A549 (cell line): ENCODE measurements around the gene PSMB5. TPM values are rescaled to one million over a fixed set of nuclear protein-coding genes. Genes with fewer than 3 reads are reported as not detected.

Source experiments
- ATAC-seq, 2 experiments: fragments of 200-7000 bp in 1 of 2; fragments of >200 bp in 1 of 2; cut with Nextera tagmentation in 1 of 2; cut with Tn5 transposase in 1 of 2; 3 replicates each; pipeline versions ENCODE4 v1.8.0 to v1.9.1; 2018 to 2020; ENCODE audit warnings: mild to moderate bottlenecking in 1 of 2, moderate library complexity in 1 of 2
- CTCF ChIA-PET: fragments of 300-600 bp; sonication (Branson Sonifier 250); formaldehyde crosslinking; extraction: SDS; loops from one replicate; lab custom pipeline; 2021; ENCODE audit warnings: antibody characterized with exemption, inconsistent platforms; lab: Yijun Ruan, JAX
- POLR2A ChIA-PET: fragments of 350-600 bp; formaldehyde crosslinking; extraction: SDS; loops from one replicate; lab custom pipeline; 2021; ENCODE audit warnings: antibody characterized with exemption, inconsistent platforms; lab: Yijun Ruan, JAX
- DNase-seq, 2 experiments: peaks; one replicate each; pipeline versions ENCODE4 v3.0.0 to v3.0.0-alpha.2; 2011 to 2016; ENCODE audit warnings: low read depth in 1 of 2, low spot score in 1 of 2
- FAIRE-seq: peaks from 2 replicates; lab custom pipeline; 2011; peaks lifted over from hg19 to GRCh38; lab: Jason Lieb, UNC
- H3K27ac ChIP-seq, 2 experiments: fragments of >200 bp; sonication (Bioruptor Twin); formaldehyde crosslinking; 3 replicates each; pipeline ENCODE4 v1.5.1; 2016 to 2017
- H3K4me1 ChIP-seq: fragments of >200 bp; sonication (Bioruptor Twin); formaldehyde crosslinking; 3 replicates; pipeline ENCODE4 v1.6.1; 2016
- H3K4me2 ChIP-seq: fragments of >200 bp; sonication (Bioruptor Twin); formaldehyde crosslinking; 3 replicates; pipeline ENCODE4 v1.6.1; 2016
- H3K4me3 ChIP-seq: fragments of >200 bp; sonication (Bioruptor Twin); formaldehyde crosslinking; 3 replicates; pipeline ENCODE4 v1.5.1; 2016
- H3K9me3 ChIP-seq: fragments of >200 bp; sonication (Bioruptor Twin); formaldehyde crosslinking; 3 replicates; pipeline ENCODE4 v1.6.1; 2016
- BHLHE40 ChIP-seq: IDR thresholded peaks from 2 replicates; pipeline ENCODE4 v1.6.1; 2012; ENCODE audit warnings: low read depth, low read length, inconsistent platforms
- CBX2 ChIP-seq: fragments of 200-600 bp; sonication (generic); IDR thresholded peaks from 2 replicates; pipeline ENCODE4 v1.6.1; 2016; ENCODE audit warnings: low read depth, mild to moderate bottlenecking, borderline replicate concordance
- CHD2 ChIP-seq: fragments of 150-350 bp; IDR thresholded peaks from 2 replicates; pipeline ENCODE4 v1.6.1; 2014; ENCODE audit warnings: low read length; ENCODE audit not compliant: partially characterized antibody
- EHF ChIP-seq: fragments of 250-450 bp; sonication (Bioruptor Pico); IDR thresholded peaks from 2 replicates; pipeline ENCODE4 v1.5.0; 2020; ENCODE audit warnings: mild to moderate bottlenecking
- EHMT2 ChIP-seq: fragments of 200-600 bp; sonication (generic); IDR thresholded peaks from 2 replicates; pipeline ENCODE4 v1.6.1; 2016; ENCODE audit warnings: antibody characterized with exemption, low read depth, mild to moderate bottlenecking, moderate library complexity
- ESRRA ChIP-seq: fragments of 150-350 bp; IDR thresholded peaks from 2 replicates; pipeline ENCODE4 v1.6.1; 2014; ENCODE audit warnings: mild to moderate bottlenecking, low read length, borderline replicate concordance
- FOSB ChIP-seq: fragments of 250-450 bp; sonication (Bioruptor Pico); IDR thresholded peaks from 2 replicates; pipeline ENCODE4 v1.5.0; 2020; ENCODE audit warnings: mild to moderate bottlenecking, moderate library complexity
- FOXS1 ChIP-seq: fragments of 250-450 bp; sonication (Bioruptor Pico); IDR thresholded peaks from 2 replicates; pipeline ENCODE4 v1.5.0; 2020; ENCODE audit warnings: mild to moderate bottlenecking, moderate library complexity
- HOXB13 ChIP-seq: fragments of 250-450 bp; sonication (Bioruptor Pico); IDR thresholded peaks from 2 replicates; pipeline ENCODE4 v1.5.0; 2020; ENCODE audit warnings: low read depth, mild to moderate bottlenecking, moderate library complexity
- JUN ChIP-seq, 2 experiments: fragments of >200 bp; sonication (Bioruptor Twin); formaldehyde crosslinking; IDR thresholded peaks; 2 replicates in 1 of 2; 3 replicates in 1 of 2; pipeline ENCODE4 v1.6.1; 2016 to 2017
- KDM1A ChIP-seq: fragments of 200-600 bp; sonication (generic); IDR thresholded peaks from 2 replicates; pipeline ENCODE4 v1.6.1; 2016; ENCODE audit warnings: low read depth, mild to moderate bottlenecking
- KDM5A ChIP-seq: fragments of 200-600 bp; sonication (generic); IDR thresholded peaks from 2 replicates; pipeline ENCODE4 v1.6.1; 2016; ENCODE audit warnings: antibody characterized with exemption, mild to moderate bottlenecking
- PHF8 ChIP-seq: fragments of 200-600 bp; sonication (generic); IDR thresholded peaks from 2 replicates; pipeline ENCODE4 v1.6.1; 2016; ENCODE audit warnings: low read depth, mild to moderate bottlenecking, antibody characterized with exemption, moderate library complexity, borderline replicate concordance
- POLR2A ChIP-seq: IDR thresholded peaks from 2 replicates; pipeline ENCODE4 v1.6.1; 2012; ENCODE audit warnings: mild to moderate bottlenecking, low read length
- RAD21 ChIP-seq, 2 experiments: fragments of >200 bp in 1 of 2; sonication (Bioruptor Twin) in 1 of 2; formaldehyde crosslinking in 1 of 2; IDR thresholded peaks in 1 of 2; conservative IDR thresholded peaks in 1 of 2; 2 replicates in 1 of 2; 3 replicates in 1 of 2; pipeline ENCODE4 v1.6.1; 2012 to 2018; ENCODE audit warnings: inconsistent platforms in 1 of 2
- RNF2 ChIP-seq: fragments of 200-600 bp; sonication (generic); IDR thresholded peaks from 2 replicates; pipeline ENCODE4 v1.6.1; 2016; ENCODE audit warnings: low read depth, mild to moderate bottlenecking, antibody characterized with exemption, moderate library complexity, borderline replicate concordance
- SMC3 ChIP-seq: fragments of >200 bp; sonication (Bioruptor Twin); formaldehyde crosslinking; IDR thresholded peaks from 3 replicates; pipeline ENCODE4 v1.6.1; 2018; ENCODE audit warnings: inconsistent platforms
- SREBF2 ChIP-seq: fragments of 450-650 bp; IDR thresholded peaks from 2 replicates; pipeline ENCODE4 v1.6.1; 2014; ENCODE audit warnings: mild to moderate bottlenecking, moderate library complexity
- TFCP2L1 ChIP-seq: fragments of 250-450 bp; sonication (Bioruptor Pico); IDR thresholded peaks from 2 replicates; pipeline ENCODE4 v1.5.0; 2021; ENCODE audit warnings: mild to moderate bottlenecking
- ZFP36 ChIP-seq: fragments of 450-650 bp; IDR thresholded peaks from 2 replicates; pipeline ENCODE4 v1.6.1; 2014; ENCODE audit warnings: borderline replicate concordance; ENCODE audit not compliant: partially characterized antibody
- ZNF302 ChIP-seq: fragments of 250-450 bp; sonication (Bioruptor Pico); IDR thresholded peaks from 2 replicates; pipeline ENCODE4 v1.9.0; 2021; ENCODE audit warnings: inconsistent platforms, mild to moderate bottlenecking, moderate library complexity
- ZSCAN20 ChIP-seq: fragments of 250-450 bp; sonication (Bioruptor Pico); IDR thresholded peaks from 2 replicates; pipeline ENCODE4 v1.8.0; 2022; ENCODE audit warnings: mild to moderate bottlenecking, moderate library complexity
- WGBS: methylation state at CpG from one replicate; pipeline ENCODE4 v1.1.6; 2017; ENCODE audit errors: missing lambda C conversion rate; 5-methylcytosine and 5-hydroxymethylcytosine counted together
- polyA plus RNA-seq, 4 experiments: library from polyadenylated mRNA; depleted of rRNA in 3 of 4; stranded (reverse); fragments of >200 nt; fragmentation: RNase III in 1 of 4; extraction: RNeasy Plus Mini Kit Qiagen cat#74134 plus additional on column Dnase treatment in 1 of 4; gene quantifications; 2 replicates in 3 of 4; 3 replicates in 1 of 4; pipeline ENCODE4 v1.2.3, GENCODE V29; 2011 to 2017
- TF ChIP-seq, protein P1 (sequence below): fragments of 250-450 bp; sonication (Bioruptor Pico); IDR thresholded peaks from 2 replicates; pipeline ENCODE4 v1.5.0; 2021; ENCODE audit warnings: mild to moderate bottlenecking, moderate library complexity, borderline replicate concordance
- TF ChIP-seq, protein P2 (sequence below): IDR thresholded peaks from 2 replicates; pipeline ENCODE4 v1.6.1; 2012
- TF ChIP-seq, protein P3 (sequence below): IDR thresholded peaks from 2 replicates; pipeline ENCODE4 v1.6.1; 2012
- TF ChIP-seq, protein P4 (sequence below): fragments of >200 bp; sonication (Bioruptor Twin); formaldehyde crosslinking; IDR thresholded peaks from 2 replicates; pipeline ENCODE4 v1.6.1; 2016
- TF ChIP-seq, protein P5 (sequence below): fragments of 450-650 bp; IDR thresholded peaks from 2 replicates; pipeline ENCODE4 v1.6.1; 2014; ENCODE audit warnings: antibody characterized with exemption
- TF ChIP-seq, protein P6 (sequence below): fragments of 150-350 bp; IDR thresholded peaks from 2 replicates; pipeline ENCODE4 v1.6.1; 2014; ENCODE audit warnings: low read depth, mild to moderate bottlenecking, low read length

PSMB5 gene
- polyA plus RNA-seq, 2 of the 4 experiments (the other 2 are of a cell fraction) = 283 to 365 TPM

DNA sequence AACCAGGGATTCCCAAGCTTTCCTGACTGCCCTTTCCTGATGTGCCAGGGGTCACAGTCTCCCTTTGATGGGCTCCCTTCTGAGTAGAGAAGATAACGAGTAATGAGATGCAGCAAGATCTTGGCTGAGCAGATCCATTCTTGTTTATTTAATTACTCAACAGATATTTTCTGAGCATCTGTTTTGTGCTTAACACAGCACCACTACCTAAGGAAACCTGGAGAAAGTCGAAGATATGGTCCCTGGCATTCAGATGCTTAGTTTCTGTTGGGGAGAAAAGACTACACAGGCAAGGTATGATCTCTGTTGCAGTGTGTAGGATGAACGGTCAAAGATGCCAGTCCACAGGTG lies 56.2 kb downstream of the PSMB5 start:
- no peak for ATAC-seq
- TF ChIP-seq HOXB13 (CRISPR knock-in tag) (no peak), POLR2A (no peak), ZSCAN20 (no peak), EHF (CRISPR knock-in tag) (no peak), CBX2 (no peak), KDM5A (no peak), ESRRA (no peak), EHMT2 (no peak), SMC3 (no peak), SREBF2 (no peak)
- TF ChIP-seq, protein P1, sequence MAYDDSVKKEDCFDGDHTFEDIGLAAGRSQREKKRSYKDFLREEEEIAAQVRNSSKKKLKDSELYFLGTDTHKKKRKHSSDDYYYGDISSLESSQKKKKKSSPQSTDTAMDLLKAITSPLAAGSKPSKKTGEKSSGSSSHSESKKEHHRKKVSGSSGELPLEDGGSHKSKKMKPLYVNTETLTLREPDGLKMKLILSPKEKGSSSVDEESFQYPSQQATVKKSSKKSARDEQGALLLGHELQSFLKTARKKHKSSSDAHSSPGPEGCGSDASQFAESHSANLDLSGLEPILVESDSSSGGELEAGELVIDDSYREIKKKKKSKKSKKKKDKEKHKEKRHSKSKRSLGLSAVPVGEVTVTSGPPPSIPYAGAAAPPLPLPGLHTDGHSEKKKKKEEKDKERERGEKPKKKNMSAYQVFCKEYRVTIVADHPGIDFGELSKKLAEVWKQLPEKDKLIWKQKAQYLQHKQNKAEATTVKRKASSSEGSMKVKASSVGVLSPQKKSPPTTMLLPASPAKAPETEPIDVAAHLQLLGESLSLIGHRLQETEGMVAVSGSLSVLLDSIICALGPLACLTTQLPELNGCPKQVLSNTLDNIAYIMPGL (CRISPR knock-in tag) = no peak
- TF ChIP-seq, protein P2, sequence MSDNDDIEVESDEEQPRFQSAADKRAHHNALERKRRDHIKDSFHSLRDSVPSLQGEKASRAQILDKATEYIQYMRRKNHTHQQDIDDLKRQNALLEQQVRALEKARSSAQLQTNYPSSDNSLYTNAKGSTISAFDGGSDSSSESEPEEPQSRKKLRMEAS = no peak
- 6% methylated on average over 3 of the region's 3 CpGs for WGBS
- H3K4me1 ChIP-seq = peaks cover 62% of the 10 kb centered on the region
- H3K9me3 ChIP-seq = no peaks in the 10 kb centered on the region
- FAIRE-seq = no peak
- H3K27ac ChIP-seq = peak overlapping the region; percentile 98 to 100
- peak overlapping the region; percentile 96 for H3K4me2 ChIP-seq
- H3K4me3 ChIP-seq = peak overlapping the region; percentile 89
- CTCF ChIA-PET = interaction anchor here (0.6 to 34.0 kb wide), 10 partner anchors 11 to 421 kb away, joined by 3 to 1206 read pairs (median 4); partner anchors contain the start of genes AJUBA, CDH24, HAUS4 and PRMT5
- DNase-seq = no peak
- POLR2A ChIA-PET = interaction anchor here (0.7 to 2.1 kb wide), 5 partner anchors 8 to 117 kb away, joined by 3 to 7 read pairs (median 6); partner anchors contain the start of genes ACIN1 and C14orf119

DNA sequence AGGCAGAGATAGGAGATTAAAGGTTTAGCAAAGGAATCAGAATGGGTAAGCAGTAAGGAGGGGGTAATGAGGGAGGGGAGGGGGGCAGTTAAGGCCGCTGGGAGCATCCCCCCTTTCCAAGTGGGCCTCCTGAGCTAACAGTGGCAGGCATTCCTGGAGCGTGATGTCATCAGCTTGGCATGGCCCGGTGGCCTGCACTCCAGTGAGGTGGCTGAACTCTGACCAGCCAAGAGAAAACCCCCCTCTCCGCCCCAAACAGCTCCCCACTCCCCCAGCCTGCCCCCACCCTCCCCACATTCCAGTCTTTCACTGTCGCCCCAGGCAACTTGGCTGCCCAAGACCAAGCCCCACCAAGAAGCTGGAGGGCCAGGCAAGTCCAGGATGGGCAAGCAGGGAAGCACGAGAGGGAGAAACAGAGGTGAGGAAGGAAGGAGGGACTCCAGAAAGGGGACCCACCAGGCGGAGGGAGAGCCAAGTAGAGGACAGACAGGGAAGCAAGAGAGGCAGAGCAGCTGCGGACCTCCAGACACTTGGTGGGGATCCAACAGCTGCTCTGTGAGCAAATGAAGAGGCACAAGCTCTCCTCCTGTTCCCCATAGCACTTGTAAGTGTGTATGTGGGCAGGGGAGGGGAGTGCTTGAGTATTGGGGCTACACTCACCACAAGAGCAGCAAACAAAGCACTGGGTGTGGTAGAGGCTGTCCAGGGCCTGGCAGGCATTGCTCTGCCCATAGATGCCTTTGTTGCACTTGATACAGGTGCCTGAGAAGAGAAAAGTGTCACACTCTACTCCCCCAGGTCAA lies 56.8 kb downstream of the PSMB5 start:
- 1% methylated on average over 7 of the region's 8 CpGs for WGBS
- DNase-seq (peak; percentile 80 to 88), ATAC-seq (peak; percentile 42 to 54; a peak in 5 of 6 replicates), FAIRE-seq (no peak)
- ChIA-PET POLR2A (interaction anchor here (0.6 to 2.1 kb wide), 11 partner anchors 9 to 117 kb away, joined by 3 to 21 read pairs (median 7); partner anchors contain the start of genes ACIN1, C14orf119, HAUS4 and PRMT5), CTCF (interaction anchor here (0.5 to 34.0 kb wide), 15 partner anchors 10 to 421 kb away, joined by 3 to 1206 read pairs (median 4); partner anchors contain the start of genes AJUBA, CDH24, HAUS4 and OR6J1)
- peak overlapping the region; percentile 96 for H3K4me2 ChIP-seq
- peaks cover 66% of the 10 kb centered on the region for H3K4me1 ChIP-seq
- H3K9me3 ChIP-seq = no peaks in the 10 kb centered on the region
- peak overlapping the region; percentile 89 for H3K4me3 ChIP-seq
- H3K27ac ChIP-seq = peak overlapping the region; percentile 98 to 100
- TF ChIP-seq EHF (CRISPR knock-in tag) (no peak), TFCP2L1 (no peak), PHF8 (no peak), ZFP36 (no peak), RNF2 (no peak), CBX2 (no peak), CHD2 (no peak), JUN (IDR thresholded peaks at IDR 0.05) (peak; percentile 79 to 90; a peak in 4 of 5 replicates), KDM1A (no peak), POLR2A (no peak), BHLHE40 (no peak), FOSB (CRISPR knock-in tag) (no peak), SMC3 (no peak), ZNF302 (CRISPR knock-in tag) (no peak), FOXS1 (no peak), RAD21 (conservative IDR thresholded peaks at IDR 0.05 in 1 of 2, IDR thresholded peaks at IDR 0.05 in 1 of 2) (peak in 1 of 2 experiments; percentile 22; a peak in 1 of 5 replicates)
- TF ChIP-seq, protein P3, sequence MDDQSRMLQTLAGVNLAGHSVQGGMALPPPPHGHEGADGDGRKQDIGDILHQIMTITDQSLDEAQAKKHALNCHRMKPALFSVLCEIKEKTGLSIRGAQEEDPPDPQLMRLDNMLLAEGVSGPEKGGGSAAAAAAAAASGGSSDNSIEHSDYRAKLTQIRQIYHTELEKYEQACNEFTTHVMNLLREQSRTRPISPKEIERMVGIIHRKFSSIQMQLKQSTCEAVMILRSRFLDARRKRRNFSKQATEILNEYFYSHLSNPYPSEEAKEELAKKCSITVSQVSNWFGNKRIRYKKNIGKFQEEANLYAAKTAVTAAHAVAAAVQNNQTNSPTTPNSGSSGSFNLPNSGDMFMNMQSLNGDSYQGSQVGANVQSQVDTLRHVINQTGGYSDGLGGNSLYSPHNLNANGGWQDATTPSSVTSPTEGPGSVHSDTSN = no peak
- TF ChIP-seq, protein P1 (CRISPR knock-in tag) = no peak
- TF ChIP-seq, protein P4, sequence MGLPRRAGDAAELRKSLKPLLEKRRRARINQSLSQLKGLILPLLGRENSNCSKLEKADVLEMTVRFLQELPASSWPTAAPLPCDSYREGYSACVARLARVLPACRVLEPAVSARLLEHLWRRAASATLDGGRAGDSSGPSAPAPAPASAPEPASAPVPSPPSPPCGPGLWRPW = no peak
- TF ChIP-seq, protein P5, sequence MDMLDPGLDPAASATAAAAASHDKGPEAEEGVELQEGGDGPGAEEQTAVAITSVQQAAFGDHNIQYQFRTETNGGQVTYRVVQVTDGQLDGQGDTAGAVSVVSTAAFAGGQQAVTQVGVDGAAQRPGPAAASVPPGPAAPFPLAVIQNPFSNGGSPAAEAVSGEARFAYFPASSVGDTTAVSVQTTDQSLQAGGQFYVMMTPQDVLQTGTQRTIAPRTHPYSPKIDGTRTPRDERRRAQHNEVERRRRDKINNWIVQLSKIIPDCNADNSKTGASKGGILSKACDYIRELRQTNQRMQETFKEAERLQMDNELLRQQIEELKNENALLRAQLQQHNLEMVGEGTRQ = no peak
- TF ChIP-seq, protein P6, sequence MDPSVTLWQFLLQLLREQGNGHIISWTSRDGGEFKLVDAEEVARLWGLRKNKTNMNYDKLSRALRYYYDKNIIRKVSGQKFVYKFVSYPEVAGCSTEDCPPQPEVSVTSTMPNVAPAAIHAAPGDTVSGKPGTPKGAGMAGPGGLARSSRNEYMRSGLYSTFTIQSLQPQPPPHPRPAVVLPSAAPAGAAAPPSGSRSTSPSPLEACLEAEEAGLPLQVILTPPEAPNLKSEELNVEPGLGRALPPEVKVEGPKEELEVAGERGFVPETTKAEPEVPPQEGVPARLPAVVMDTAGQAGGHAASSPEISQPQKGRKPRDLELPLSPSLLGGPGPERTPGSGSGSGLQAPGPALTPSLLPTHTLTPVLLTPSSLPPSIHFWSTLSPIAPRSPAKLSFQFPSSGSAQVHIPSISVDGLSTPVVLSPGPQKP = no peak
